ENCODE data around the gene NIT2.

DNA sequence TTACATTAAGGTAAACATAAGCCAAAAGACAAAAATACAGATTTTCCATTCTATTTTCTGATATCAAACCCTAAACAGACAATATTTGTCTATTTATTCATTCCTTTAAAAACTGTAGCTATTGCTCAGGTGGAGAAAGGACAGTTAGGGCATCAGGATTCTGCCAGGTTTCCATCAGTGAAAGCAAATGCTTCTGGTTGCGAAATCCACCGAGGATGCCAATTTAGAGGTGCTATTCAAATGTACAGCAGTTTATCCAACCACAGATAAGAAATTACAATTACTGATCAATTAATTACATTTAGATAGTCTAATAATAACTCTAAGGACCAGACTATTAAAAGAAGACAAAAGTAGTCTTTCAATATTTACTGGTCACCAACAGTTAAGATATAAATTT lies 62.4 kb downstream of the NIT2 start:
- TF ChIP-seq, protein P1, sequence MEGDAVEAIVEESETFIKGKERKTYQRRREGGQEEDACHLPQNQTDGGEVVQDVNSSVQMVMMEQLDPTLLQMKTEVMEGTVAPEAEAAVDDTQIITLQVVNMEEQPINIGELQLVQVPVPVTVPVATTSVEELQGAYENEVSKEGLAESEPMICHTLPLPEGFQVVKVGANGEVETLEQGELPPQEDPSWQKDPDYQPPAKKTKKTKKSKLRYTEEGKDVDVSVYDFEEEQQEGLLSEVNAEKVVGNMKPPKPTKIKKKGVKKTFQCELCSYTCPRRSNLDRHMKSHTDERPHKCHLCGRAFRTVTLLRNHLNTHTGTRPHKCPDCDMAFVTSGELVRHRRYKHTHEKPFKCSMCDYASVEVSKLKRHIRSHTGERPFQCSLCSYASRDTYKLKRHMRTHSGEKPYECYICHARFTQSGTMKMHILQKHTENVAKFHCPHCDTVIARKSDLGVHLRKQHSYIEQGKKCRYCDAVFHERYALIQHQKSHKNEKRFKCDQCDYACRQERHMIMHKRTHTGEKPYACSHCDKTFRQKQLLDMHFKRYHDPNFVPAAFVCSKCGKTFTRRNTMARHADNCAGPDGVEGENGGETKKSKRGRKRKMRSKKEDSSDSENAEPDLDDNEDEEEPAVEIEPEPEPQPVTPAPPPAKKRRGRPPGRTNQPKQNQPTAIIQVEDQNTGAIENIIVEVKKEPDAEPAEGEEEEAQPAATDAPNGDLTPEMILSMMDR (IDR thresholded peaks at IDR 0.05 in 2 of 3, conservative IDR thresholded peaks at IDR 0.05 in 1 of 3; ENCODE audit: insufficient read depth in 2 of 3, low read depth in 1 of 3, low read length in 3 of 3): no peak
- TF ChIP-seq HMGXB4 (CRISPR knock-in tag; IDR thresholded peaks at IDR 0.05): no peak
- TF ChIP-seq IRF1 (CRISPR knock-in tag; IDR thresholded peaks at IDR 0.05; ENCODE audit: borderline replicate concordance): no peak
- no peak for TF ChIP-seq ZNF124 (CRISPR knock-in tag; IDR thresholded peaks at IDR 0.05)
- no peak for TF ChIP-seq ZNF76 (CRISPR knock-in tag; IDR thresholded peaks at IDR 0.05; ENCODE audit: borderline replicate concordance)
- TF ChIP-seq JUN (IDR thresholded peaks at IDR 0.05; ENCODE audit: borderline replicate concordance, low read depth, low read length): no peak
- no peak for TF ChIP-seq JUN (CRISPR knock-in tag; IDR thresholded peaks at IDR 0.05; ENCODE audit: borderline replicate concordance)
- TF ChIP-seq, protein P2, sequence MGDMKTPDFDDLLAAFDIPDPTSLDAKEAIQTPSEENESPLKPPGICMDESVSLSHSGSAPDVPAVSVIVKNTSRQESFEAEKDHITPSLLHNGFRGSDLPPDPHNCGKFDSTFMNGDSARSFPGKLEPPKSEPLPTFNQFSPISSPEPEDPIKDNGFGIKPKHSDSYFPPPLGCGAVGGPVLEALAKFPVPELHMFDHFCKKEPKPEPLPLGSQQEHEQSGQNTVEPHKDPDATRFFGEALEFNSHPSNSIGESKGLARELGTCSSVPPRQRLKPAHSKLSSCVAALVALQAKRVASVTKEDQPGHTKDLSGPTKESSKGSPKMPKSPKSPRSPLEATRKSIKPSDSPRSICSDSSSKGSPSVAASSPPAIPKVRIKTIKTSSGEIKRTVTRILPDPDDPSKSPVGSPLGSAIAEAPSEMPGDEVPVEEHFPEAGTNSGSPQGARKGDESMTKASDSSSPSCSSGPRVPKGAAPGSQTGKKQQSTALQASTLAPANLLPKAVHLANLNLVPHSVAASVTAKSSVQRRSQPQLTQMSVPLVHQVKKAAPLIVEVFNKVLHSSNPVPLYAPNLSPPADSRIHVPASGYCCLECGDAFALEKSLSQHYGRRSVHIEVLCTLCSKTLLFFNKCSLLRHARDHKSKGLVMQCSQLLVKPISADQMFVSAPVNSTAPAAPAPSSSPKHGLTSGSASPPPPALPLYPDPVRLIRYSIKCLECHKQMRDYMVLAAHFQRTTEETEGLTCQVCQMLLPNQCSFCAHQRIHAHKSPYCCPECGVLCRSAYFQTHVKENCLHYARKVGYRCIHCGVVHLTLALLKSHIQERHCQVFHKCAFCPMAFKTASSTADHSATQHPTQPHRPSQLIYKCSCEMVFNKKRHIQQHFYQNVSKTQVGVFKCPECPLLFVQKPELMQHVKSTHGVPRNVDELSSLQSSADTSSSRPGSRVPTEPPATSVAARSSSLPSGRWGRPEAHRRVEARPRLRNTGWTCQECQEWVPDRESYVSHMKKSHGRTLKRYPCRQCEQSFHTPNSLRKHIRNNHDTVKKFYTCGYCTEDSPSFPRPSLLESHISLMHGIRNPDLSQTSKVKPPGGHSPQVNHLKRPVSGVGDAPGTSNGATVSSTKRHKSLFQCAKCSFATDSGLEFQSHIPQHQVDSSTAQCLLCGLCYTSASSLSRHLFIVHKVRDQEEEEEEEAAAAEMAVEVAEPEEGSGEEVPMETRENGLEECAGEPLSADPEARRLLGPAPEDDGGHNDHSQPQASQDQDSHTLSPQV (IDR thresholded peaks at IDR 0.05): no peak
- TF ChIP-seq C11orf30 (IDR thresholded peaks at IDR 0.05; ENCODE audit: low read depth): no peak
- no peak for TF ChIP-seq POLR2AphosphoS5 (IDR thresholded peaks at IDR 0.05; ENCODE audit: control insufficient read depth, insufficient read depth, low read depth, low read length)
- TF ChIP-seq, protein P3, sequence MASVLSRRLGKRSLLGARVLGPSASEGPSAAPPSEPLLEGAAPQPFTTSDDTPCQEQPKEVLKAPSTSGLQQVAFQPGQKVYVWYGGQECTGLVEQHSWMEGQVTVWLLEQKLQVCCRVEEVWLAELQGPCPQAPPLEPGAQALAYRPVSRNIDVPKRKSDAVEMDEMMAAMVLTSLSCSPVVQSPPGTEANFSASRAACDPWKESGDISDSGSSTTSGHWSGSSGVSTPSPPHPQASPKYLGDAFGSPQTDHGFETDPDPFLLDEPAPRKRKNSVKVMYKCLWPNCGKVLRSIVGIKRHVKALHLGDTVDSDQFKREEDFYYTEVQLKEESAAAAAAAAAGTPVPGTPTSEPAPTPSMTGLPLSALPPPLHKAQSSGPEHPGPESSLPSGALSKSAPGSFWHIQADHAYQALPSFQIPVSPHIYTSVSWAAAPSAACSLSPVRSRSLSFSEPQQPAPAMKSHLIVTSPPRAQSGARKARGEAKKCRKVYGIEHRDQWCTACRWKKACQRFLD (CRISPR knock-in tag; IDR thresholded peaks at IDR 0.05): no peak
- TF ChIP-seq NRF1 (conservative IDR thresholded peaks at IDR 0.05 in 1 of 2, IDR thresholded peaks at IDR 0.05 in 1 of 2): no peak
- no peak for TF ChIP-seq HDAC1 (IDR thresholded peaks at IDR 0.05)
- TF ChIP-seq ZNF696 (CRISPR knock-in tag; conservative IDR thresholded peaks at IDR 0.05): no peak
- TF ChIP-seq SMAD2 (IDR thresholded peaks at IDR 0.05; ENCODE audit: low read depth, low read length): no peak
